Calu3 (cell line): Measurements from ENCODE around the gene TSC1. TPM values are rescaled to one million over a fixed set of nuclear protein-coding genes. Genes with fewer than 3 reads are reported as not detected.
A peak's percentile ranks its signal among the peaks of the same experiment; 100 is the strongest.

Experiments
- BruUV-seq: library from RNA; stranded (reverse); fragments of 400-500 nt; replicated peaks from 2 replicates; lab custom pipeline; 2021; lab: Mats Ljungman, UMichigan
- CTCF ChIA-PET: fragments of 300-600 bp; sonication (Branson Sonifier 250); formaldehyde crosslinking; loops from one replicate; lab custom pipeline; 2022; ENCODE audit warnings: antibody characterized with exemption; lab: Charles Lee
- DNase-seq: peaks from one replicate; pipeline ENCODE4 v3.0.0; 2022
- H3K27ac Mint-ChIP-seq: one replicate; pipeline ENCODE4 v1.8.0; 2022; ENCODE audit warnings: mixed read lengths; ENCODE audit not compliant: unreplicated experiment
- H3K27me3 Mint-ChIP-seq: one replicate; pipeline ENCODE4 v1.8.0; 2022; ENCODE audit warnings: mixed read lengths; ENCODE audit not compliant: unreplicated experiment
- H3K36me3 Mint-ChIP-seq: one replicate; pipeline ENCODE4 v1.8.0; 2022; ENCODE audit warnings: mild to moderate bottlenecking, moderate library complexity, mixed read lengths; ENCODE audit not compliant: insufficient read depth, unreplicated experiment
- H3K4me1 Mint-ChIP-seq: one replicate; pipeline ENCODE4 v1.8.0; 2022; ENCODE audit warnings: mild to moderate bottlenecking, low read depth, mixed read lengths; ENCODE audit not compliant: unreplicated experiment
- H3K4me3 Mint-ChIP-seq: one replicate; pipeline ENCODE4 v1.8.0; 2022; ENCODE audit warnings: mild to moderate bottlenecking, low read depth, moderate library complexity, mixed read lengths; ENCODE audit not compliant: unreplicated experiment
- H3K9me3 Mint-ChIP-seq: one replicate; pipeline ENCODE4 v1.8.0; 2022; ENCODE audit warnings: low read depth, mixed read lengths; ENCODE audit not compliant: unreplicated experiment
- intact Hi-C: fragments of 100-400 bp; cut with micrococcal nuclease; formaldehyde crosslinking; loops from one replicate; pipeline ENCODE4 v1.10.0; 2022; ENCODE audit not compliant: unreplicated experiment
- total RNA-seq: library from RNA; stranded (reverse); gene quantifications from 2 replicates; pipeline ENCODE4 v1.2.3, GENCODE V29; 2022
- TF ChIP-seq, protein P1 (sequence below): fragments of 200-600 bp; IDR thresholded peaks from one replicate; pipeline ENCODE4 v1.8.0; 2022; ENCODE audit warnings: antibody characterized with exemption; ENCODE audit not compliant: unreplicated experiment

Gene TSC1
- total RNA-seq, 1 experiment from 2014 or later = 31.7 TPM

DNA sequence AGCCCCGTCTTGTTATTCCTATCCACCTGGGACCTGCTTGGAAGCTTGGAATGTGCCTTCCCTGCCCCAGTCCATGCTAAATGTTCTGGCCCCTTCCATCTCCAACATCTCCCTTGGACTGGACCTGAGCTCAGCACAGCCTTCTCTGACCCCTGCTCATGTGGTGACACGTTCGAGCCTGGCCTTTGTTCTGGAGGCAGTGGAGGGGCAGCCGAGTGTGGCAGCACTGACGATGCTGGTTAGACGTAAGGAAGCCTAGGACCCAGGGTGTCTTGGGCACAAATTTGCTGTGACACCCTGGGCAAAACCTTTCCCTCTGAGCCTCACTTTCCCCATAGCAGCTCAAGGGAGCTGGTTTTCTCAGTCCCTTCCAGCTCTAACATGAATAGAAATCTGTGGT is 61.8 kb downstream of the TSC1 start:
- no peaks in the 10 kb centered on the region for H3K9me3 Mint-ChIP-seq
- peaks cover 18% of the 10 kb centered on the region for H3K36me3 Mint-ChIP-seq
- DNase-seq = no peak
- H3K27me3 Mint-ChIP-seq = no peaks in the 10 kb centered on the region
- intact Hi-C loops = no loop called here
- no TSS peak for BruUV-seq
- H3K27ac Mint-ChIP-seq = no peak overlapping the region
- no peak overlapping the region for H3K4me3 Mint-ChIP-seq
- TF ChIP-seq, protein P1, sequence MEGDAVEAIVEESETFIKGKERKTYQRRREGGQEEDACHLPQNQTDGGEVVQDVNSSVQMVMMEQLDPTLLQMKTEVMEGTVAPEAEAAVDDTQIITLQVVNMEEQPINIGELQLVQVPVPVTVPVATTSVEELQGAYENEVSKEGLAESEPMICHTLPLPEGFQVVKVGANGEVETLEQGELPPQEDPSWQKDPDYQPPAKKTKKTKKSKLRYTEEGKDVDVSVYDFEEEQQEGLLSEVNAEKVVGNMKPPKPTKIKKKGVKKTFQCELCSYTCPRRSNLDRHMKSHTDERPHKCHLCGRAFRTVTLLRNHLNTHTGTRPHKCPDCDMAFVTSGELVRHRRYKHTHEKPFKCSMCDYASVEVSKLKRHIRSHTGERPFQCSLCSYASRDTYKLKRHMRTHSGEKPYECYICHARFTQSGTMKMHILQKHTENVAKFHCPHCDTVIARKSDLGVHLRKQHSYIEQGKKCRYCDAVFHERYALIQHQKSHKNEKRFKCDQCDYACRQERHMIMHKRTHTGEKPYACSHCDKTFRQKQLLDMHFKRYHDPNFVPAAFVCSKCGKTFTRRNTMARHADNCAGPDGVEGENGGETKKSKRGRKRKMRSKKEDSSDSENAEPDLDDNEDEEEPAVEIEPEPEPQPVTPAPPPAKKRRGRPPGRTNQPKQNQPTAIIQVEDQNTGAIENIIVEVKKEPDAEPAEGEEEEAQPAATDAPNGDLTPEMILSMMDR = no peak
- no peaks in the 10 kb centered on the region for H3K4me1 Mint-ChIP-seq
- CTCF ChIA-PET = no interaction called here

DNA sequence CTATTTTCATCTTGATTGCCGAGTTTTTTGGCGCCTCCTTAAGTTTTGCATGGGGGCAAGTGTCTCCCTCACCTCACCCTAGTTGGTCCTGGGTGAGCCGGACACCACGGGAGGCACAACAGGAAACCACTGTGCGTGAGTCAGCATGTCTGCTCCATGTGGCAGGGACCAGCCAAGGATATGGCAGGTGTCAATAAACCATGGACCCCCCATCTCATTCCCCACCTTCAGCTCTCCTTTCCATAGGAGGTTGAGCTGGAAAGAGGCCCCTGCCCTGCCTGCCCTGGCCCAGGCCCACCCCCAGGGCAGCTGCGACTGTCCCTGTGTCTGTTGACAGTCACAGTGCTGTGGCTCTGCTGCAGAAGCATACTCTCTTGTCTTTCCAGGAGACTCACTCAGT is 62.6 kb downstream of the TSC1 start:
- Mint-ChIP-seq H3K4me3 (no peak overlapping the region), H3K27me3 (no peaks in the 10 kb centered on the region), H3K27ac (no peak overlapping the region), H3K9me3 (no peaks in the 10 kb centered on the region), H3K36me3 (peaks cover 24% of the 10 kb centered on the region), H3K4me1 (no peaks in the 10 kb centered on the region)
- intact Hi-C loops = no loop called here
- TF ChIP-seq, protein P1 = no peak
- CTCF ChIA-PET = interaction anchor here (0.6 kb wide), 1 partner anchor 14 kb away, joined by 5 read pairs; no protein-coding TSS in a partner anchor
- no peak for DNase-seq
- no TSS peak for BruUV-seq

DNA sequence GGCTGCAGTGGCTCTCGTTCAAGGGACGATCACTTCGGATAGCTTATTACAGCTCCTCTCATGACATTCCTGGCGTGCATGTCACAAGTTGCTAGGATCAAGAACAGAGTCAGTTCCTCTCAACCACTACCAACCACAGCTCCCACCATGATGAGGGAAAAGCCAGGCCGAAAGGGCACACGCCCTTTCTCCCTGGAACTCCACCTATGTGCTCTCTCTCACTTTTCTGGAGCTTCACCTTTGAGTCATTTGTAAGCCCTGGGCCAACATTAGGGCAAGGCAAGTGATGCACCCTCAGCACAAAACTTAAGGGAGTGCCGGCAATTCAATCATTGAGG is 64.1 kb downstream of the TSC1 start:
- Mint-ChIP-seq H3K4me3 (no peak overlapping the region), H3K27me3 (no peaks in the 10 kb centered on the region), H3K4me1 (no peaks in the 10 kb centered on the region), H3K36me3 (peaks cover 24% of the 10 kb centered on the region), H3K9me3 (no peaks in the 10 kb centered on the region), H3K27ac (no peak overlapping the region)
- BruUV-seq = no TSS peak
- DNase-seq = no peak
- TF ChIP-seq, protein P1 = no peak
- CTCF ChIA-PET = no interaction called here
- intact Hi-C loops = no loop called here

DNA sequence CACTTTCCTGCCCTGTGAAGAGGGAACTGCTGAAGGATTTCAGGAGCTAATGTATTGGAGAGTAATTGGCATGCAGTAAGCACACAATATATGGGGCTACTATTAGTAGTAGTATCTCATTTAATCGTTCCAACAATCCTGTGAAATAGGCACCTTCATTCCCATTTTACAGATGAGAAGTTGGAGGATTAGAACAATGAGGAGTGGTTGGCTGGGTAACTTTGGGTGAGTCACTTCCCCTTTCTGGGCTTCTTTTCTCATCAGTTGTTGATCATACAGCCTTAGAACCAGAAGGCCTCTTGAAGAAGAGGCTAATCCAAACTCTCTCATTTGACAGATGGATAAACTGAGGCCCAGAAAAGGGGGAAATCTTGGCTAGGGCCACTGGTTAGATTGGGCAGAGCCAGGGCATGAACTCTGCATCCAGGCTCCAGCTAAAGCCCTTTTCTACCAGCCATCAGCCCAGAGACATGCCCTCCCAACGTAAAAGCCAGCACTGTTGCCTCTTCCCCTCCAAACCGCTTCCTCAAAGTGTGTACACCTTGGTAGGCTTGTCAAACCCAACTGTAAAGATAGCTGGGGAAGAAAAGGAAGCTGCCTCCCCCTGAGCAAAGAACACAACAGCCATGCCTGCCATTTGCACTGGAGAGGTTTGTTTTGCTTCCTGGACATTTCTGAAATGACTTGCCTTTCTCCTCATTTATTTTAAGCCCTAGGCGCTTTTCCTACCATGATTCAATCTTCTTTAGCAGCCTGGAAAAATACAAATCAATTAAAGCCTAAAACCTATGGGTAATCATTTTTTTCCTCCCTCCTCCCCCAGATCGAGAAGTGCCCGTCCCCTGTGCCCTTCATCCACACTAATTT is 64.7 kb downstream of the TSC1 start:
- Mint-ChIP-seq H3K4me3 (peak overlapping the region; percentile 66), H3K36me3 (peaks cover 24% of the 10 kb centered on the region), H3K27ac (no peak overlapping the region), H3K9me3 (no peaks in the 10 kb centered on the region), H3K27me3 (no peaks in the 10 kb centered on the region), H3K4me1 (no peaks in the 10 kb centered on the region)
- no TSS peak for BruUV-seq
- TF ChIP-seq, protein P1 = no peak
- DNase-seq = no peak
- intact Hi-C loops = no loop called here
- CTCF ChIA-PET = no interaction called here
